K562 (cell line): ENCODE data around the gene EXOC7. TPM values are rescaled to one million over a fixed set of nuclear protein-coding genes. Genes with fewer than 3 reads are reported as not detected.
A peak's percentile ranks its signal among the peaks of the same experiment; 100 is the strongest.

Source experiments
- ATAC-seq: fragments of 200-7000 bp; cut with Tn5 transposase; 3 replicates; pipeline ENCODE4 v1.9.1; 2020; ENCODE audit warnings: moderate library complexity
- BruUV-seq: library from RNA; stranded (reverse); fragments of 400-500 nt; replicated peaks from 2 replicates; lab custom pipeline; 2021; lab: Mats Ljungman, UMichigan
- CTCF ChIA-PET: fragments of 300-600 bp; formaldehyde crosslinking; extraction: SDS; loops from one replicate; lab custom pipeline; 2021; ENCODE audit warnings: low intra/inter-chr PET ratio; lab: Yijun Ruan, JAX
- POLR2A ChIA-PET: fragments of 300-600, 350-650 bp; sonication (Branson Sonifier 250); formaldehyde crosslinking; extraction: SDS; loops from one replicate; lab custom pipeline; 2021; ENCODE audit warnings: antibody characterized with exemption, inconsistent platforms; lab: Yijun Ruan, JAX
- DNase-seq, 4 experiments: peaks; one replicate each; pipeline versions ENCODE4 v3.0.0 to v3.0.0-alpha.2; 2011 to 2018; ENCODE audit warnings: low spot score in 3 of 4, mixed read lengths in 3 of 4; ENCODE audit errors: extremely low read depth in 1 of 4
- FAIRE-seq: peaks from 2 replicates; lab custom pipeline; 2011; peaks lifted over from hg19 to GRCh38; lab: Jason Lieb, UNC
- H2AFZ ChIP-seq: 2 replicates; pipeline ENCODE4 v1.6.0; 2011; ENCODE audit warnings: low read depth, low read length, control low read depth, inconsistent platforms
- H3K27ac ChIP-seq: fragments of 200-600 bp; 3 replicates; pipeline ENCODE4 v1.8.0; 2011; ENCODE audit warnings: low read depth, mild to moderate bottlenecking, control low read depth, inconsistent platforms, low read length, moderate library complexity, mixed read lengths; ENCODE audit errors: extremely low read depth
- H3K27me3 ChIP-seq, 2 experiments: fragments of 300-600 bp in 1 of 2; 2 replicates in 1 of 2; 3 replicates in 1 of 2; pipeline versions ENCODE4 v1.6.0 to v1.8.0; 2011; ENCODE audit warnings: inconsistent platforms in 2 of 2, low read length in 2 of 2, mild to moderate bottlenecking in 1 of 2, mixed read lengths in 1 of 2, moderate library complexity in 1 of 2; ENCODE audit not compliant: control insufficient read depth in 2 of 2, insufficient read depth in 2 of 2
- H3K36me3 ChIP-seq: fragments of 300-600 bp; 3 replicates; pipeline ENCODE4 v1.8.0; 2011; ENCODE audit warnings: mild to moderate bottlenecking, low read length, inconsistent platforms; ENCODE audit not compliant: control insufficient read depth, insufficient read depth
- H3K4me1 ChIP-seq, 2 experiments: fragments of 200-600 bp in 1 of 2; replicated peaks in 1 of 2; 2 replicates in 1 of 2; 3 replicates in 1 of 2; pipeline versions ENCODE4 v1.5.1 to v1.8.0; 2011; ENCODE audit warnings: inconsistent platforms in 2 of 2, low read length in 2 of 2, mild to moderate bottlenecking in 1 of 2, mixed read lengths in 1 of 2, moderate library complexity in 1 of 2; ENCODE audit not compliant: control insufficient read depth in 2 of 2, insufficient read depth in 2 of 2
- H3K4me2 ChIP-seq: 2 replicates; pipeline ENCODE4 v1.6.1; 2011; ENCODE audit warnings: low read length, control low read depth, inconsistent platforms, mixed read lengths; ENCODE audit not compliant: insufficient read depth
- H3K4me3 ChIP-seq: fragments of 200-600 bp; sonication (generic), shearing (Covaris generic); 2 replicates; pipeline ENCODE4 v1.5.1; 2016; ENCODE audit warnings: control low read depth, inconsistent platforms
- H3K79me2 ChIP-seq: fragments of 200-600 bp; 3 replicates; pipeline ENCODE4 v1.8.0; 2011; ENCODE audit warnings: low read length, inconsistent platforms; ENCODE audit not compliant: control insufficient read depth, insufficient read depth
- H3K9ac ChIP-seq, 2 experiments: 2 replicates each; pipeline versions ENCODE4 v1.6.0 to v1.6.1; 2011; ENCODE audit warnings: low read depth in 2 of 2, low read length in 2 of 2, control low read depth in 1 of 2, inconsistent platforms in 1 of 2, mild to moderate bottlenecking in 1 of 2, mixed read lengths in 1 of 2; ENCODE audit not compliant: insufficient read depth in 1 of 2
- H3K9me1 ChIP-seq: one replicate; pipeline ENCODE4 v1.6.0; 2011; ENCODE audit warnings: inconsistent platforms, mild to moderate bottlenecking, low read length, moderate library complexity; ENCODE audit not compliant: control insufficient read depth, insufficient read depth
- H3K9me3 ChIP-seq: replicated peaks from 2 replicates; pipeline ENCODE4 v1.5.1; 2011; ENCODE audit warnings: low read depth, low read length, inconsistent platforms; ENCODE audit not compliant: control insufficient read depth, insufficient read depth
- H4K20me1 ChIP-seq: replicated peaks from 2 replicates; pipeline ENCODE4 v1.6.1; 2011; ENCODE audit warnings: low read length, inconsistent platforms, mixed read lengths; ENCODE audit not compliant: control insufficient read depth, insufficient read depth
- ARID3B ChIP-seq: fragments of 250-450 bp; sonication (Bioruptor Pico); IDR thresholded peaks from 2 replicates; pipeline ENCODE4 v1.4.0; 2020; ENCODE audit warnings: borderline replicate concordance
- BCL6 ChIP-seq: fragments of 250-450 bp; sonication (Bioruptor Pico); IDR thresholded peaks from 2 replicates; pipeline ENCODE4 v1.4.0; 2020
- CTBP1 ChIP-seq: fragments of 450-650 bp; IDR thresholded peaks from 2 replicates; pipeline ENCODE4 v1.6.1; 2016; ENCODE audit warnings: borderline replicate concordance
- GABPB1 ChIP-seq: sonication (generic); formaldehyde crosslinking; IDR thresholded peaks from 2 replicates; pipeline ENCODE4 v1.8.0; 2022; ENCODE audit warnings: mild to moderate bottlenecking, missing genetic modification reagents
- GATAD2B ChIP-seq: fragments of 450-650 bp; IDR thresholded peaks from 2 replicates; pipeline ENCODE4 v1.6.1; 2017; ENCODE audit warnings: mild to moderate bottlenecking, borderline replicate concordance
- GTF2E2 ChIP-seq: fragments of 200-800 bp; sonication (Bioruptor generic); IDR thresholded peaks from 2 replicates; pipeline ENCODE4 v1.6.1; 2016; ENCODE audit warnings: missing genetic modification characterization, missing compliant biosample characterization
- MLLT1 ChIP-seq, 2 experiments: fragments of 450-650 bp; IDR thresholded peaks; 2 replicates each; pipeline ENCODE4 v1.6.1; 2016
- NR1H2 ChIP-seq: sonication (generic); formaldehyde crosslinking; IDR thresholded peaks from 2 replicates; pipeline ENCODE4 v1.4.0; 2020; ENCODE audit warnings: mild to moderate bottlenecking, missing genetic modification reagents
- NRF1 ChIP-seq, 2 experiments: fragments of 450-650 bp; IDR thresholded peaks in 1 of 2; conservative IDR thresholded peaks in 1 of 2; 2 replicates each; pipeline ENCODE4 v1.6.1; 2014; ENCODE audit warnings: mild to moderate bottlenecking in 2 of 2
- TAL1 ChIP-seq: fragments of 450-650 bp; IDR thresholded peaks from 2 replicates; pipeline ENCODE4 v1.6.1; 2016; ENCODE audit warnings: mild to moderate bottlenecking
- THRA ChIP-seq: fragments of 450-650 bp; IDR thresholded peaks from 2 replicates; pipeline ENCODE4 v1.6.1; 2017; ENCODE audit warnings: mild to moderate bottlenecking, moderate library complexity
- THRAP3 ChIP-seq: fragments of 450-650 bp; IDR thresholded peaks from 2 replicates; pipeline ENCODE4 v1.6.1; 2016; ENCODE audit warnings: mild to moderate bottlenecking, inconsistent platforms, borderline replicate concordance
- ZC3H4 ChIP-seq: sonication (generic); formaldehyde crosslinking; IDR thresholded peaks from 2 replicates; pipeline ENCODE4 v1.9.0; 2021; ENCODE audit warnings: missing genetic modification reagents, borderline replicate concordance
- ZFX ChIP-seq: sonication (generic); formaldehyde crosslinking; IDR thresholded peaks from 2 replicates; pipeline ENCODE4 v1.8.0; 2022; ENCODE audit warnings: mild to moderate bottlenecking, missing genetic modification reagents, moderate library complexity
- WGBS: fragments of 100-300 bp; shearing (Covaris generic); methylation state at CpG from one replicate; pipeline ENCODE4 v1.1.6; 2016; ENCODE audit warnings: low coverage, mixed read lengths; ENCODE audit not compliant: insufficient coverage; ENCODE audit errors: missing lambda C conversion rate; 5-methylcytosine and 5-hydroxymethylcytosine counted together
- in situ Hi-C: fragments of 300-500 bp; cut with MboI; formaldehyde crosslinking; loops from 4 replicates; pipeline ENCODE4 v1.15.0; 2018; ENCODE audit warnings: inconsistent platforms, mixed read lengths
- intact Hi-C: fragments of 100-400 bp; cut with micrococcal nuclease; formaldehyde crosslinking; loops from 2 replicates; pipeline ENCODE4 v1.14.2; 2022
- polyA plus RNA-seq, 8 experiments: library from polyadenylated mRNA; depleted of rRNA in 4 of 8; stranded (reverse) in 5 of 8; unstranded in 3 of 8; fragments of >200 nt; fragmentation: Nextera tagmentation in 2 of 8; fragmentation: Illumina TruSeq in 1 of 8; extraction: Ambion mirVana in 2 of 8; extraction: Trizol in 1 of 8; gene quantifications; 2 replicates each; pipeline versions ENCODE4 v1.2.1 to v1.2.3, GENCODE V29; 2011 to 2014; ENCODE audit warnings: inconsistent platforms in 1 of 8, missing spikeins in 1 of 8
- total RNA-seq, 7 experiments: library from RNA; depleted of rRNA in 6 of 7; stranded (reverse); fragments of >200 nt in 6 of 7; fragmentation: Illumina TruSeq in 2 of 7; extraction: Trizol in 2 of 7; gene quantifications; 2 replicates each; pipeline versions ENCODE4 v1.2.1 to v1.2.3, GENCODE V29; 2011 to 2021; ENCODE audit warnings: low replicate concordance in 1 of 7

Gene EXOC7
- total and polyA plus RNA-seq, 9 of the 15 experiments (the other 6 are each of a cell fraction or from before 2014, with no cell fraction given): 18.6 to 57.0 (median 35.0) TPM

- peaks cover 5% of the 10 kb centered on the region for H3K9me1 ChIP-seq
- peaks cover 5 to 45% of the 10 kb centered on the region in 2 experiments for H3K4me1 ChIP-seq
- H3K79me2 ChIP-seq: peaks cover 46% of the 10 kb centered on the region
- peak within 1 kb of the TSS; percentile 99 for H2AFZ ChIP-seq
- H3K36me3 ChIP-seq: peaks cover 29% of the 10 kb centered on the region; the same call in 2 of the 3 replicates
- peak within 1 kb of the TSS; percentile 79 for H3K4me3 ChIP-seq
- H3K27me3 ChIP-seq: peaks cover 12 to 26% of the 10 kb centered on the region in 2 experiments; a peak in 3 of 5 replicates
- no peaks in the 10 kb centered on the region for H3K9me3 ChIP-seq
- under 1% methylated on average over 41 of the region's 57 CpGs for WGBS
- ChIA-PET CTCF (interaction anchor here (0.6 kb wide), 1 partner anchor 370 kb away, joined by 3 read pairs; no protein-coding TSS in a partner anchor), POLR2A (interaction anchor here (0.6 to 3.1 kb wide), 16 partner anchors 8 to 1322 kb away, joined by 3 to 33 read pairs (median 4); partner anchors contain the start of genes EVPL and UBALD2)
- ATAC-seq: peak; percentile 99
- H3K4me2 ChIP-seq: peak within 1 kb of the TSS; percentile 99
- H4K20me1 ChIP-seq: peaks cover 13% of the 10 kb centered on the region; the same call in 1 of the 2 replicates
- BruUV-seq: no TSS peak
- H3K9ac ChIP-seq: peak within 1 kb of the TSS; percentile 92 to 98
- H3K27ac ChIP-seq: peak within 1 kb of the TSS; percentile 80
- intact Hi-C loops (no loop called here), in situ Hi-C loops (no loop called here)
- FAIRE-seq: peak; percentile 97
- DNase-seq: peak; percentile 92 to 95 (median 95)
- peak; percentile 74 for TF ChIP-seq GABPB1 (CRISPR knock-in tag)
- peak; percentile 93 to 94 for TF ChIP-seq NRF1 (conservative IDR thresholded peaks at IDR 0.05 in 1 of 2, IDR thresholded peaks at IDR 0.05 in 1 of 2)
- no peak for TF ChIP-seq THRAP3
- TF ChIP-seq MLLT1 (IDR thresholded peaks at IDR 0.05): no peak
- peak; percentile 91 for TF ChIP-seq GTF2E2
- peak; percentile 36; the same call in 1 of the 2 replicates for TF ChIP-seq CTBP1
- TF ChIP-seq THRA: no peak
- TF ChIP-seq GATAD2B: no peak; the same call in 1 of the 2 replicates
- TF ChIP-seq TAL1: no peak
- TF ChIP-seq ZC3H4: no peak
- TF ChIP-seq NR1H2 (CRISPR knock-in tag): peak; percentile 68; the same call in 1 of the 2 replicates
- TF ChIP-seq ARID3B (CRISPR knock-in tag): 0 out of 2 replicates have a peak, but pooled peaks have one; percentile 30
- peak; percentile 97 for TF ChIP-seq ZFX (CRISPR knock-in tag)
- TF ChIP-seq BCL6 (CRISPR knock-in tag): no peak
These were observed 31.3 kb downstream of the EXOC7 start, which contains the start of gene SRP68 for GRCh38 chr17:76072148-76072858. Gene SRP68, minus strand, starts transcription at chr17:76072517. Its CDS starts 26 bp downstream, at chr17:76072491.
